ENCODE results near the gene RASA4B.
"Not testable (repeated sequence)": the region's sequence is repeated elsewhere in the genome, so short reads cannot be mapped to it uniquely, and the experiment has no call there.

The RASA4B gene

GRCh38 chr7:102457352-102457924 lies 60.1 kb downstream of the RASA4B start:
- DNase-seq (ENCODE audit: low read depth in 1 of 2, low spot score in 1 of 2) = no peak
- Histone ChIP-seq H3K27ac (replicated peaks) (no peak overlapping the region), H3K4me3 (replicated peaks; ENCODE audit: insufficient read depth, low read length) (no peak overlapping the region), H3K27me3 (ENCODE audit: insufficient read depth, poor library complexity, severe bottlenecking) (no peaks in the 10 kb centered on the region)
- TF ChIP-seq CTCF (IDR thresholded peaks at IDR 0.05; ENCODE audit: insufficient read depth, low read length) (no peak), POLR2AphosphoS5 (IDR thresholded peaks at IDR 0.05; ENCODE audit: low read depth) (peak; percentile 12; the same call in 1 of the 2 replicates), SPI1 (IDR thresholded peaks at IDR 0.05; ENCODE audit: borderline replicate concordance, low read depth) (no peak), GABPA (IDR thresholded peaks at IDR 0.05; ENCODE audit: low read depth) (no peak)
- TF ChIP-seq, protein P1, sequence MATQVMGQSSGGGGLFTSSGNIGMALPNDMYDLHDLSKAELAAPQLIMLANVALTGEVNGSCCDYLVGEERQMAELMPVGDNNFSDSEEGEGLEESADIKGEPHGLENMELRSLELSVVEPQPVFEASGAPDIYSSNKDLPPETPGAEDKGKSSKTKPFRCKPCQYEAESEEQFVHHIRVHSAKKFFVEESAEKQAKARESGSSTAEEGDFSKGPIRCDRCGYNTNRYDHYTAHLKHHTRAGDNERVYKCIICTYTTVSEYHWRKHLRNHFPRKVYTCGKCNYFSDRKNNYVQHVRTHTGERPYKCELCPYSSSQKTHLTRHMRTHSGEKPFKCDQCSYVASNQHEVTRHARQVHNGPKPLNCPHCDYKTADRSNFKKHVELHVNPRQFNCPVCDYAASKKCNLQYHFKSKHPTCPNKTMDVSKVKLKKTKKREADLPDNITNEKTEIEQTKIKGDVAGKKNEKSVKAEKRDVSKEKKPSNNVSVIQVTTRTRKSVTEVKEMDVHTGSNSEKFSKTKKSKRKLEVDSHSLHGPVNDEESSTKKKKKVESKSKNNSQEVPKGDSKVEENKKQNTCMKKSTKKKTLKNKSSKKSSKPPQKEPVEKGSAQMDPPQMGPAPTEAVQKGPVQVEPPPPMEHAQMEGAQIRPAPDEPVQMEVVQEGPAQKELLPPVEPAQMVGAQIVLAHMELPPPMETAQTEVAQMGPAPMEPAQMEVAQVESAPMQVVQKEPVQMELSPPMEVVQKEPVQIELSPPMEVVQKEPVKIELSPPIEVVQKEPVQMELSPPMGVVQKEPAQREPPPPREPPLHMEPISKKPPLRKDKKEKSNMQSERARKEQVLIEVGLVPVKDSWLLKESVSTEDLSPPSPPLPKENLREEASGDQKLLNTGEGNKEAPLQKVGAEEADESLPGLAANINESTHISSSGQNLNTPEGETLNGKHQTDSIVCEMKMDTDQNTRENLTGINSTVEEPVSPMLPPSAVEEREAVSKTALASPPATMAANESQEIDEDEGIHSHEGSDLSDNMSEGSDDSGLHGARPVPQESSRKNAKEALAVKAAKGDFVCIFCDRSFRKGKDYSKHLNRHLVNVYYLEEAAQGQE (IDR thresholded peaks at IDR 0.05; ENCODE audit: insufficient replicate concordance, low read depth) = no peak

- Histone ChIP-seq H3K4me3 (replicated peaks; ENCODE audit: insufficient read depth, low read length) (no peak overlapping the region), H3K27me3 (ENCODE audit: insufficient read depth, poor library complexity, severe bottlenecking) (no peaks in the 10 kb centered on the region), H3K27ac (replicated peaks) (no peak overlapping the region)
- DNase-seq (ENCODE audit: low read depth in 1 of 2, low spot score in 1 of 2) = no peak
- no peak for TF ChIP-seq CTCF (IDR thresholded peaks at IDR 0.05; ENCODE audit: insufficient read depth, low read length)
- no peak for TF ChIP-seq GABPA (IDR thresholded peaks at IDR 0.05; ENCODE audit: low read depth)
Measured at GRCh38 chr7:102456327-102456726, 61.2 kb downstream of the RASA4B start.

- TF ChIP-seq, protein P1 (IDR thresholded peaks at IDR 0.05; ENCODE audit: insufficient replicate concordance, low read depth) = no peak
- TF ChIP-seq SPI1 (IDR thresholded peaks at IDR 0.05; ENCODE audit: borderline replicate concordance, low read depth) = no peak
- TF ChIP-seq CTCF (IDR thresholded peaks at IDR 0.05; ENCODE audit: insufficient read depth, low read length) = no peak
- TF ChIP-seq GABPA (IDR thresholded peaks at IDR 0.05; ENCODE audit: low read depth) = no peak
- TF ChIP-seq POLR2AphosphoS5 (IDR thresholded peaks at IDR 0.05; ENCODE audit: low read depth) = no peak
- DNase-seq (ENCODE audit: low read depth in 1 of 2, low spot score in 1 of 2) = no peak
- H3K4me3 ChIP-seq (replicated peaks; ENCODE audit: insufficient read depth, low read length) = no peak overlapping the region
- no peaks in the 10 kb centered on the region for H3K27me3 ChIP-seq (ENCODE audit: insufficient read depth, poor library complexity, severe bottlenecking)
- no peak overlapping the region for H3K27ac ChIP-seq (replicated peaks)
Measured at GRCh38 chr7:102455596-102455995, 62.0 kb downstream of the RASA4B start.

- not testable (repeated sequence) for H3K27ac ChIP-seq (replicated peaks); H3K4me3 ChIP-seq (replicated peaks; ENCODE audit: insufficient read depth, low read length); H3K27me3 ChIP-seq (ENCODE audit: insufficient read depth, poor library complexity, severe bottlenecking); DNase-seq (ENCODE audit: low read depth in 1 of 2, low spot score in 1 of 2)
Measured at GRCh38 chr7:102454932-102455331, 62.6 kb downstream of the RASA4B start.

Data from HL-60 (cell line).